ENCODE data around the gene RPL28. TPM values are rescaled to one million over a fixed set of nuclear protein-coding genes. Genes with fewer than 3 reads are reported as not detected.

The RPL28 gene
- total RNA-seq, 1 donor from 2014 or later: 1,547 TPM

DNA sequence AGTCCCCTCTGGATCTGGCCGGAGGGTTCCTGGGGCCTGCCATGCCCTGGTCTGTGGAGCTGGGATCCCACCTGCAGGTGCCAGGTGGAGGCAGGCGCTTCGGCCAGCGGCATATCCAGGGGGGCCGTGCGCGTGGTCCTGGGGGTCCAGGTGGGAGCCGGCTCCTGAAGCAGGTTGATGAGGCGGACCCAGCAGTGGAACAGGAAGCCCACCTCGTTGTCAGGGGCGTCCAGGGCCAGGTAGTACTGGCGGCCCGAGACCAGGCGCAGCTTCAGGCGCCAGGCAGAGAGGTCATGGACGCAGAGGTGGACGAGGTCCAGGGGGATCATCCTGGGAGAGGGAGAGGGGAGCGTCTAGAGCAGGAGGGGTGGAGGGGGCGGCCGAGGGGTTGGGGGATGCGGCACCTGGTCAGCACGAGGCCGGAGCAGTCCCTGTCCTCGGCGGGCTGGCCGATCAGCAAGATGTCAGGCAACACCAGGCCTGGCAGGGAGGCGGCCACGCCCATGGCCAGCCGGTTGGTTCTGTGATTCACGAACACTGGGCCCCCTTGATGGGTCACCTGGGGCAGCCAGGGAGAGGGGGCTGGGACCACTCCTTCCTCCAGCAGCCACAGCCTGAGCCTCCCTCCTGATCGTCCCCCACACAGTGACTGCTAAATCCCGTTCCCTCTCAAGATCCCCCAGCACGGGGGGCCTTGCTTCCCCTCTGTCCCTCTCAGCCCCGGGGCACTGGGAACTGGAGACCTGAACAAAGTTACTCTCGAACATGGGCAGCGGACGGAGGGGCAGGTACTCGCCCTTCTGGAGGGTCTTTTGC lies 23.4 kb upstream of the RPL28 start:
- Mint-ChIP-seq H3K4me1 (ENCODE audit: low read depth) (no peaks in the 10 kb centered on the region), H3K27me3 (peaks cover 36% of the 10 kb centered on the region), H3K4me3 (ENCODE audit: low read depth) (no peak overlapping the region), H3K27ac (no peak overlapping the region), H3K9me3 (ENCODE audit: low read depth) (no peaks in the 10 kb centered on the region), H3K36me3 (ENCODE audit: insufficient read depth) (no peaks in the 10 kb centered on the region)
- DNase-seq (ENCODE audit: low spot score, unreplicated experiment): no peak
- TF ChIP-seq, protein P1, sequence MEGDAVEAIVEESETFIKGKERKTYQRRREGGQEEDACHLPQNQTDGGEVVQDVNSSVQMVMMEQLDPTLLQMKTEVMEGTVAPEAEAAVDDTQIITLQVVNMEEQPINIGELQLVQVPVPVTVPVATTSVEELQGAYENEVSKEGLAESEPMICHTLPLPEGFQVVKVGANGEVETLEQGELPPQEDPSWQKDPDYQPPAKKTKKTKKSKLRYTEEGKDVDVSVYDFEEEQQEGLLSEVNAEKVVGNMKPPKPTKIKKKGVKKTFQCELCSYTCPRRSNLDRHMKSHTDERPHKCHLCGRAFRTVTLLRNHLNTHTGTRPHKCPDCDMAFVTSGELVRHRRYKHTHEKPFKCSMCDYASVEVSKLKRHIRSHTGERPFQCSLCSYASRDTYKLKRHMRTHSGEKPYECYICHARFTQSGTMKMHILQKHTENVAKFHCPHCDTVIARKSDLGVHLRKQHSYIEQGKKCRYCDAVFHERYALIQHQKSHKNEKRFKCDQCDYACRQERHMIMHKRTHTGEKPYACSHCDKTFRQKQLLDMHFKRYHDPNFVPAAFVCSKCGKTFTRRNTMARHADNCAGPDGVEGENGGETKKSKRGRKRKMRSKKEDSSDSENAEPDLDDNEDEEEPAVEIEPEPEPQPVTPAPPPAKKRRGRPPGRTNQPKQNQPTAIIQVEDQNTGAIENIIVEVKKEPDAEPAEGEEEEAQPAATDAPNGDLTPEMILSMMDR (IDR thresholded peaks at IDR 0.05; ENCODE audit: unreplicated experiment): no peak

- DNase-seq (ENCODE audit: low spot score, unreplicated experiment): no peak
- Mint-ChIP-seq H3K4me1 (ENCODE audit: low read depth) (no peaks in the 10 kb centered on the region), H3K4me3 (ENCODE audit: low read depth) (no peak within 1 kb of the TSS), H3K27me3 (peaks cover 34% of the 10 kb centered on the region), H3K27ac (no peak within 1 kb of the TSS), H3K36me3 (ENCODE audit: insufficient read depth) (no peaks in the 10 kb centered on the region), H3K9me3 (ENCODE audit: low read depth) (no peaks in the 10 kb centered on the region)
- TF ChIP-seq, protein P1 (IDR thresholded peaks at IDR 0.05; ENCODE audit: unreplicated experiment): no peak
Observed at GRCh38 chr19:55362990-55363716, 22.6 kb upstream of the RPL28 start, which contains the start of gene GARIN5B. Gene GARIN5B (minus strand): TSS chr19:55363260. CDS start chr19:55363066, 194 bp downstream.

DNA sequence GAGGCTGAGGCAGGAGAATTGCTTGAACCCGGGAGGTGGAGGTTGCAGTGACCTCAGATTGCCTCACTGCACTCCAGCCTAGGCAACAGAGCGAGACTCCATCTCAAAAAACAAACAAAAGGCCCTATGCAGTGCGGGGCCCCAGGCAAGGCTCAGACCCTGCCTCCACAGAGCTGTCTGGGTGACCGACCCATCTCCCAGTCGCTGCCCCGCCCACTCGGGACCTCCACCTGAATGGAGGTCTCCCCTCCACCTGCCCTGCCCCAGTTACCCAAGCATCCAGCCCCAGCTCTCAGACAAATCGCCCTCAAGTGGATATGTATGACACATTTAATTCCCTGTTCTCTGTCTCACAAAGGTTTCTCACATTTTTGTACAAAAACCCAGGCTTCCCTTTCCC lies 20.5 kb upstream of the RPL28 start:
- Mint-ChIP-seq H3K4me3 (ENCODE audit: low read depth) (no peak overlapping the region), H3K36me3 (ENCODE audit: insufficient read depth) (no peaks in the 10 kb centered on the region), H3K9me3 (ENCODE audit: low read depth) (no peaks in the 10 kb centered on the region), H3K27me3 (peaks cover 34% of the 10 kb centered on the region), H3K4me1 (ENCODE audit: low read depth) (no peaks in the 10 kb centered on the region), H3K27ac (no peak overlapping the region)
- TF ChIP-seq, protein P1 (IDR thresholded peaks at IDR 0.05; ENCODE audit: unreplicated experiment): no peak
- DNase-seq (ENCODE audit: low spot score, unreplicated experiment): no peak

DNA sequence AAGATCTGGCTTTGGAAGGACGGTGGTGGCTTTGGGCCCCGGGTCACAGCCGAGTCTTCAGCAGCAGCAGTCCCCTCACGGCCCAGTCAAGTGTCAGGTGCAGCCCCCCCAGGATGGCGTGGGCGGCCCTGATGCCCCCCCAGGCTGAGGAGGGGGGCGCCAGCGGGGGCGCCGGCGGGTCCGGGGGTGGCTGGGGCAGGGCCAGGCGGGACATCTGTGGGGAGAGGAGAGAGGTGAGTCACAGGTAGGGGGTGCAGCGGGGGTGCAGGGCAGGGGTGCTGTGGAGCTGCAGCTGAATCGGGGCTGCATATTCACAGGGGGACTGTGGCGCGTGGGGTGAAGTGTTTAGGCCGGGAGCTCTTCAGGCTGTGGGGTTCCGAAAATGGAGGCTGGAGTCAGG lies 19.8 kb upstream of the RPL28 start:
- Mint-ChIP-seq H3K27ac (no peak overlapping the region), H3K4me1 (ENCODE audit: low read depth) (peaks cover 3% of the 10 kb centered on the region), H3K9me3 (ENCODE audit: low read depth) (no peaks in the 10 kb centered on the region), H3K36me3 (ENCODE audit: insufficient read depth) (peaks cover 1% of the 10 kb centered on the region), H3K4me3 (ENCODE audit: low read depth) (no peak overlapping the region), H3K27me3 (peaks cover 40% of the 10 kb centered on the region)
- no peak for DNase-seq (ENCODE audit: low spot score, unreplicated experiment)
- TF ChIP-seq, protein P1 (IDR thresholded peaks at IDR 0.05; ENCODE audit: unreplicated experiment): no peak

DNA sequence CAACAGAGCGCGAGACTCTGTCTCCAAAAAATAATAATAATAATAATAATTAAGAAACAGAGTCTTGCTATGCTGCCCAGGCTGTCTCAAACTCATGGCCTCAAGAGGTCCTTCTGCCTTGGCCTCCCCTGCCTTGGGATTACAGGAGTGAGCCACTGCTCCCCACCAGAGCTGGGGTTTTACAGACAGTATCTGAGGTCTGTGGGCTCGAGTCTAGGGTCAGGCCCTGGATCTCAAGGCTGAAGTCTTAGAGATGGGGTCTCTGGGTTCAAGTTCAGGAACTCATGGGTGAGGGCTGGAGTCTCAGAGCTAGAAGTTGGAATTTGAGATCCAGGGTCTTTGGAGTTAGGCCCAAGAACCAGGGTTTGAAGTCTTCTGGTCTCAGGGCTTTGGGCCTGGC lies 18.9 kb upstream of the RPL28 start:
- H3K27ac Mint-ChIP-seq: no peak overlapping the region
- TF ChIP-seq, protein P1 (IDR thresholded peaks at IDR 0.05; ENCODE audit: unreplicated experiment): no peak
- no peak for DNase-seq (ENCODE audit: low spot score, unreplicated experiment)
- peaks cover 1% of the 10 kb centered on the region for H3K36me3 Mint-ChIP-seq (ENCODE audit: insufficient read depth)
- peaks cover 4% of the 10 kb centered on the region for H3K4me1 Mint-ChIP-seq (ENCODE audit: low read depth)
- H3K4me3 Mint-ChIP-seq (ENCODE audit: low read depth): no peak overlapping the region
- H3K27me3 Mint-ChIP-seq: peaks cover 48% of the 10 kb centered on the region
- no peaks in the 10 kb centered on the region for H3K9me3 Mint-ChIP-seq (ENCODE audit: low read depth)
